ENCODE results near the gene C4orf17. TPM values are rescaled to one million over a fixed set of nuclear protein-coding genes. Genes with fewer than 3 reads are reported as not detected.

Gene C4orf17
- polyA plus RNA-seq, 1 of the 3 experiments (the other 2 are of a cell fraction), result not detected

DNA sequence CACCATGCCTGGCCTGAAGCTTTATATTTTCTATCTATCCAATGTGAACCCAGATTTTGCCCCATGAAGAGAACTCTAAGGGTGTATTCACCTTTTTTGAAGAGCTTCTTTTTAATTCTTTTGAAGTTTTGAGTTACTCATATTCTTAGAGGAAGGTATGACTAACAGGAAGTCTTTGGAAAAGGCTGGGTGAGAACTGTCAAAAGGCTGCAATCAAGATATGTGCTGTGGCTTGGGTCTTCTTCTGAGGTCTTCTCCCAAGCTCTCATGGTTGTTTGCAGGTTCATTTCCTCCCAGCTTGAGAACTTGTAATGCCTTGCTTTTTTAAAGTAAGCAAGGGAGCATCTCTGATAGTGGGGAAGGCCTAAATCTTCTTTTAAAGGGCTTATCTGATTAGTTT is 3.1 kb upstream of the C4orf17 start (continued):
- TF ChIP-seq, protein P1, sequence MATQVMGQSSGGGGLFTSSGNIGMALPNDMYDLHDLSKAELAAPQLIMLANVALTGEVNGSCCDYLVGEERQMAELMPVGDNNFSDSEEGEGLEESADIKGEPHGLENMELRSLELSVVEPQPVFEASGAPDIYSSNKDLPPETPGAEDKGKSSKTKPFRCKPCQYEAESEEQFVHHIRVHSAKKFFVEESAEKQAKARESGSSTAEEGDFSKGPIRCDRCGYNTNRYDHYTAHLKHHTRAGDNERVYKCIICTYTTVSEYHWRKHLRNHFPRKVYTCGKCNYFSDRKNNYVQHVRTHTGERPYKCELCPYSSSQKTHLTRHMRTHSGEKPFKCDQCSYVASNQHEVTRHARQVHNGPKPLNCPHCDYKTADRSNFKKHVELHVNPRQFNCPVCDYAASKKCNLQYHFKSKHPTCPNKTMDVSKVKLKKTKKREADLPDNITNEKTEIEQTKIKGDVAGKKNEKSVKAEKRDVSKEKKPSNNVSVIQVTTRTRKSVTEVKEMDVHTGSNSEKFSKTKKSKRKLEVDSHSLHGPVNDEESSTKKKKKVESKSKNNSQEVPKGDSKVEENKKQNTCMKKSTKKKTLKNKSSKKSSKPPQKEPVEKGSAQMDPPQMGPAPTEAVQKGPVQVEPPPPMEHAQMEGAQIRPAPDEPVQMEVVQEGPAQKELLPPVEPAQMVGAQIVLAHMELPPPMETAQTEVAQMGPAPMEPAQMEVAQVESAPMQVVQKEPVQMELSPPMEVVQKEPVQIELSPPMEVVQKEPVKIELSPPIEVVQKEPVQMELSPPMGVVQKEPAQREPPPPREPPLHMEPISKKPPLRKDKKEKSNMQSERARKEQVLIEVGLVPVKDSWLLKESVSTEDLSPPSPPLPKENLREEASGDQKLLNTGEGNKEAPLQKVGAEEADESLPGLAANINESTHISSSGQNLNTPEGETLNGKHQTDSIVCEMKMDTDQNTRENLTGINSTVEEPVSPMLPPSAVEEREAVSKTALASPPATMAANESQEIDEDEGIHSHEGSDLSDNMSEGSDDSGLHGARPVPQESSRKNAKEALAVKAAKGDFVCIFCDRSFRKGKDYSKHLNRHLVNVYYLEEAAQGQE (IDR thresholded peaks at IDR 0.05; ENCODE audit: low read depth, low read length), result no peak
- TF ChIP-seq RCOR1 (IDR thresholded peaks at IDR 0.05; ENCODE audit: low read length), result no peak
- no peak for TF ChIP-seq SMC3 (IDR thresholded peaks at IDR 0.05; ENCODE audit: low read depth, low read length)
- no peak for TF ChIP-seq MEF2A (IDR thresholded peaks at IDR 0.05; ENCODE audit: borderline replicate concordance, low read depth)

DNA sequence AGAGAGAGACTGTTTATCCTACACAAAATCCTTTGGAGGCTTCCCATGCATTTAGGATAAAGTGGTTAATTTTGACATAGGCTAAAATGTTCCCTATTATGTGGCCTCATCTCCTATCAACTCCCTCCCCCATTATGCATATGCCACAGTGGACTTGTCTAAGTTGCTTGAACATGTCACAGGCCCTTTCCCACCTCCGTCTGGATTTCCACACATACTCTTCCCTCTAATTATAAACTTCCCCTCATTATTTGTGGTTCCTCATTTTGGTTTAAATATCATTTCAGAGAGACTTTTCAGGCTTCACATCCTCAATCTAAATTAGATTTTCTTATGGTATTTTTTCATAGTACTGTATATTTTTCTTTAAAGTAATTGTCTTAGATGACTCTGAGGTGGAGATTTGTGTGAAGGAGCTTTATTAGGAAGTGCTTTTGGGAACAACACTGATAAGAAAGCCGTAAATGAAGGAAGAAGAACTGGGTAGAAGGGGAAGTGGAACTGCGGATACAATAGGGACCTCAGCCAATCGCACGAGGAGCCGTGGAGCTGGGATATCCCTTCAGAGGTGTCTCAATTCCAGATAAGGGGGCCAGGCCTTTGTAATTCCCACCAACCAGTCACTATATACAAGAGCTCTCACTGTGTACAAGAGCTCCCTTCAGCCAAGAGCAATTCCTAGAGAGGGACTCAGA is 7.9 kb downstream of the C4orf17 start:
- H3K9me2 ChIP-seq, result no peaks in the 10 kb centered on the region
- ChIA-PET CTCF (interaction anchor here (1.4 kb wide), 1 partner anchor 13 kb away, joined by 5 read pairs; no protein-coding TSS in a partner anchor), POLR2A (no interaction called here)
- no peak overlapping the region for H3K4me3 ChIP-seq (ENCODE audit: low read depth in 2 of 2, low read length in 1 of 2)
- H3K9me3 ChIP-seq, result no peaks in the 10 kb centered on the region
- no peaks in the 10 kb centered on the region for H4K20me1 ChIP-seq (ENCODE audit: insufficient read depth)
- no peaks in the 10 kb centered on the region; the same call in 1 of the 2 replicates for H3K27me3 ChIP-seq (ENCODE audit: insufficient read depth)
- no peaks in the 10 kb centered on the region for H3K79me2 ChIP-seq (ENCODE audit: insufficient read depth)
- TF ChIP-seq, protein P2, sequence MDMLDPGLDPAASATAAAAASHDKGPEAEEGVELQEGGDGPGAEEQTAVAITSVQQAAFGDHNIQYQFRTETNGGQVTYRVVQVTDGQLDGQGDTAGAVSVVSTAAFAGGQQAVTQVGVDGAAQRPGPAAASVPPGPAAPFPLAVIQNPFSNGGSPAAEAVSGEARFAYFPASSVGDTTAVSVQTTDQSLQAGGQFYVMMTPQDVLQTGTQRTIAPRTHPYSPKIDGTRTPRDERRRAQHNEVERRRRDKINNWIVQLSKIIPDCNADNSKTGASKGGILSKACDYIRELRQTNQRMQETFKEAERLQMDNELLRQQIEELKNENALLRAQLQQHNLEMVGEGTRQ (IDR thresholded peaks at IDR 0.05; ENCODE audit: borderline replicate concordance, low read depth, low read length), result no peak
- TF ChIP-seq JUND (IDR thresholded peaks at IDR 0.05) (no peak), GATA2 (CRISPR knock-in tag; IDR thresholded peaks at IDR 0.05) (no peak), TAF1 (IDR thresholded peaks at IDR 0.05; ENCODE audit: borderline replicate concordance, low read depth, low read length) (no peak), RAD21 (IDR thresholded peaks at IDR 0.05; ENCODE audit: low read length) (no peak), FOSL2 (IDR thresholded peaks at IDR 0.05; ENCODE audit: borderline replicate concordance, low read depth) (no peak)
- TF ChIP-seq, protein P3, sequence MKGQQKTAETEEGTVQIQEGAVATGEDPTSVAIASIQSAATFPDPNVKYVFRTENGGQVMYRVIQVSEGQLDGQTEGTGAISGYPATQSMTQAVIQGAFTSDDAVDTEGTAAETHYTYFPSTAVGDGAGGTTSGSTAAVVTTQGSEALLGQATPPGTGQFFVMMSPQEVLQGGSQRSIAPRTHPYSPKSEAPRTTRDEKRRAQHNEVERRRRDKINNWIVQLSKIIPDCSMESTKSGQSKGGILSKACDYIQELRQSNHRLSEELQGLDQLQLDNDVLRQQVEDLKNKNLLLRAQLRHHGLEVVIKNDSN (IDR thresholded peaks at IDR 0.05; ENCODE audit: borderline replicate concordance, low read depth), result no peak
- H3K36me3 ChIP-seq (replicated peaks in 1 of 2; ENCODE audit: control insufficient read depth in 1 of 2, insufficient read depth in 2 of 2, low read length in 1 of 2), result no peaks in the 10 kb centered on the region
- H3K4me1 ChIP-seq (ENCODE audit: control insufficient read depth in 1 of 2, insufficient read depth in 2 of 2, low read depth in 1 of 2, low read length in 1 of 2), result no peaks in the 10 kb centered on the region; a peak in 1 of 4 replicates
- H2AFZ ChIP-seq (ENCODE audit: low read depth), result no peak overlapping the region
- no peak overlapping the region for H3K9ac ChIP-seq
- 62% methylated on average over 6 of the region's 6 CpGs for WGBS (ENCODE audit: low lambda C conversion rate)
- H3K4me2 ChIP-seq, result no peak overlapping the region
- H3F3A ChIP-seq (replicated peaks; ENCODE audit: insufficient read depth), result no peaks in the 10 kb centered on the region
- DNase-seq, result no peak
- H3K27ac ChIP-seq (ENCODE audit: low read depth in 2 of 2, low read length in 1 of 2), result no peak overlapping the region

Data from SK-N-SH (cell line).